Transverse colon (tissue), 4 donors: ENCODE data around the gene IL23A.

Experiments
- EP300 ChIP-seq: sonication (generic); formaldehyde crosslinking; IDR thresholded peaks from one replicate; pipeline ENCODE4 v1.6.1; 2017; ENCODE audit warnings: antibody characterized with exemption, low read depth
- POLR2A ChIP-seq: fragments of 450-650 bp; IDR thresholded peaks from one replicate; pipeline ENCODE4 v1.6.1; 2016; ENCODE audit warnings: antibody characterized with exemption, mild to moderate bottlenecking, moderate library complexity
- POLR2AphosphoS5 ChIP-seq, 3 donors: sonication (generic); formaldehyde crosslinking; IDR thresholded peaks; one replicate each; pipeline ENCODE4 v1.6.1; 2016; ENCODE audit warnings: antibody characterized with exemption in 3 of 3
- TF ChIP-seq, protein P1 (sequence below), 5 experiments: fragments of 200-600 bp in 3 of 5; fragments of 450-650 bp in 2 of 5; sonication (generic) in 3 of 5; IDR thresholded peaks; 1 replicate in 2 of 5; 2 replicates in 3 of 5; pipeline ENCODE4 v1.5.1; 2016 to 2017; ENCODE audit warnings: antibody characterized with exemption in 5 of 5, inconsistent platforms in 3 of 5, mild to moderate bottlenecking in 2 of 5, moderate library complexity in 1 of 5

DNA sequence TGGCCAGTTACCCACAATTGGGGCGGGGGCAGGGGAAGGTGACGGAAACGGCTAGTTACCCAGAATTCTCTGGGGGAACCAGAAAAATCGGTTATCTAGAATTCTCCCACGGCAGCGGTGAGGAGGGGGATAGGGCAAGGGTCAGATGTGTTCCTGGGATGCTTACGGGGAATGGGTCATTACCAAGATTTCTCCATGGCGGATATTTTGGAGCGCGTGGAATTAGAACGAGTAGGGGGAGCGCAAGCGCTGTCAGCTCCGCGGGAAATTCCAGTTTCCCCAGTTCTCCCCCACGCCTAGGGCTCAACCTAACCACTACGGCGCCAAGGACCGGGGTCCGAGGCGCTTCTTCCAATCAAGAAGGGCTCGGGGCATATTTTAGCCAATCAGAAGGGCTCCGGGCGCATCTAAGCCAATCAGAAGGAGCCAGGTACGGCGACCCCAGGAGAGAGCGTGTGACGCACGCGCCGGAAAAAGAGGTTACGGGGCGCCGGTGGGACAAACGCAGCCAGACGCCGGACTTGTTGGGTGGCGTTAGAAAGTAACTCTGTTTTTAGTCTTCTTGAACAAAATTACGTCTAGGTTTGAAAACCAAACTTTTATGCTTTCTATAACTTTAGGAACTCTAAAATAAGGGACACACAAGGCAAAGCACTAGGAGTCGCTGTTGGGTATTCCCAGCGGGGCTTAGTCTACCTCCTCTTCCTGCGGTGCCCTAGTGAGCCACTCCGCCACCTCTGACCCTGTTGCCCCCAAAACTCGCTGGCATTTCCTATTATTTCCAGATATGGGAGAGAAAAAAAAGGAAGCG lies 4.8 kb upstream of the IL23A start, which contains the start of gene PAN2:
- TF ChIP-seq, protein P1, sequence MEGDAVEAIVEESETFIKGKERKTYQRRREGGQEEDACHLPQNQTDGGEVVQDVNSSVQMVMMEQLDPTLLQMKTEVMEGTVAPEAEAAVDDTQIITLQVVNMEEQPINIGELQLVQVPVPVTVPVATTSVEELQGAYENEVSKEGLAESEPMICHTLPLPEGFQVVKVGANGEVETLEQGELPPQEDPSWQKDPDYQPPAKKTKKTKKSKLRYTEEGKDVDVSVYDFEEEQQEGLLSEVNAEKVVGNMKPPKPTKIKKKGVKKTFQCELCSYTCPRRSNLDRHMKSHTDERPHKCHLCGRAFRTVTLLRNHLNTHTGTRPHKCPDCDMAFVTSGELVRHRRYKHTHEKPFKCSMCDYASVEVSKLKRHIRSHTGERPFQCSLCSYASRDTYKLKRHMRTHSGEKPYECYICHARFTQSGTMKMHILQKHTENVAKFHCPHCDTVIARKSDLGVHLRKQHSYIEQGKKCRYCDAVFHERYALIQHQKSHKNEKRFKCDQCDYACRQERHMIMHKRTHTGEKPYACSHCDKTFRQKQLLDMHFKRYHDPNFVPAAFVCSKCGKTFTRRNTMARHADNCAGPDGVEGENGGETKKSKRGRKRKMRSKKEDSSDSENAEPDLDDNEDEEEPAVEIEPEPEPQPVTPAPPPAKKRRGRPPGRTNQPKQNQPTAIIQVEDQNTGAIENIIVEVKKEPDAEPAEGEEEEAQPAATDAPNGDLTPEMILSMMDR (IDR thresholded peaks at IDR 0.05) = peak; percentile 53 to 75 (median 65)
- TF ChIP-seq POLR2A (peak; percentile 64), EP300 (no peak), POLR2AphosphoS5 (IDR thresholded peaks at IDR 0.05) (peak; percentile 78 to 85 (median 82))
